Ascending aorta (tissue), 2 donors: ENCODE results near the gene BRD4. TPM values are rescaled to one million over a fixed set of nuclear protein-coding genes. Genes with fewer than 3 reads are reported as not detected.

ENCODE experiments used
- DNase-seq, 2 donors: peaks; one replicate each; pipeline ENCODE4 v3.0.0-alpha.2; 2019; ENCODE audit warnings: low spot score in 2 of 2
- H3K27ac ChIP-seq, 2 donors: fragments of 200-600 bp; sonication (generic); one replicate each; pipeline ENCODE4 v1.5.1; 2016 to 2017; ENCODE audit warnings: mild to moderate bottlenecking in 1 of 2
- H3K27me3 ChIP-seq: fragments of 200-600 bp; sonication (generic); one replicate; pipeline ENCODE4 v1.5.1; 2017
- H3K36me3 ChIP-seq, 2 donors: fragments of 200-600 bp; sonication (generic); one replicate each; pipeline ENCODE4 v1.5.1; 2016
- H3K4me1 ChIP-seq, 2 donors: fragments of 200-600 bp; sonication (generic); one replicate each; pipeline ENCODE4 v1.5.1; 2016 to 2017; ENCODE audit warnings: mild to moderate bottlenecking in 1 of 2
- H3K4me3 ChIP-seq, 2 donors: fragments of 200-600 bp; sonication (generic); one replicate each; pipeline ENCODE4 v1.5.1; 2016 to 2017; ENCODE audit warnings: mild to moderate bottlenecking in 1 of 2
- H3K9me3 ChIP-seq, 2 donors: fragments of 200-600 bp; sonication (generic); one replicate each; pipeline ENCODE4 v1.5.1; 2016
- CTCF ChIP-seq, 3 experiments: fragments of 200-600 bp in 2 of 3; fragments of 450-650 bp in 1 of 3; sonication (generic) in 2 of 3; IDR thresholded peaks; one replicate each; pipeline ENCODE4 v1.5.1; 2016 to 2019; ENCODE audit warnings: antibody characterized with exemption in 3 of 3, mild to moderate bottlenecking in 1 of 3, moderate library complexity in 1 of 3
- intact Hi-C: fragments of 100-400 bp; cut with DNase I; formaldehyde crosslinking; loops from one replicate; pipeline ENCODE4 v1.15.1; 2023
- total RNA-seq: library from RNA; depleted of rRNA; stranded (reverse); fragments of >200 nt; gene quantifications from one replicate; pipeline ENCODE4 v1.1.0, GENCODE V29; 2016

The BRD4 gene
- total RNA-seq, 1 donor from 2014 or later = 55.3 TPM

DNA sequence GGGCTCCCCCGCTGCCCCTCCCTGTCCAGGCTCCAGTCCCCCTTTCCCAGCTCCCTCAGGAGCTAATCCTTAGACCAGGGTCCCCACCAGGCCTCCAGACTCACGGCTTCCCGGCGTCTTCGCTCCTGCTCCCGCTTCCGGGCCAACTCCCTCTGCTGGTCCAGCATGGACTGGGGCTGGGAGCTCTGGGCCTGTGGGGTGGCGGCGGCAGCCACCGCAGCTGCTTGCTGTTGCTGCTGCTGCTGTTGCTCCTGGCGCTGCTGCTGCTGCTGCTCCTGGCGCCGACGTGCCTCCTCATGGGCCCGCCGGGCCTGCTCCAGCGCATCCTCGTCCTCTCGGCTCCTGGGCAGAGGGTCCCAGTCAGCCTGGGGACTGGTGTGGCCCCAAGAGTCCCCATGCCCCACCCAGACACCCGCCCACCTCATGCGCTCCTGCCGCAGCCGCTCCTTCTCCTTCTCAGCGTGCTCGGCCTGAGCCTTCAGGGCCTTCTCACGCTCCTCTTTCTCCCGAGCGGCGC is 93.6 kb downstream of the BRD4 start:
- intact Hi-C loops = no loop called here
- H3K36me3 ChIP-seq = peaks cover 73 to 78% of the 10 kb centered on the region in 2 donors

GRCh38 chr19:15237759-15238638 is 94.3 kb downstream of the BRD4 start:
- H3K4me1 ChIP-seq = no peaks in the 10 kb centered on the region
- peak overlapping the region in 1 of 2 donors; percentile 6 for H3K27ac ChIP-seq
- TF ChIP-seq CTCF (IDR thresholded peaks at IDR 0.05) = no peak
- H3K4me3 ChIP-seq = no peak overlapping the region
- H3K27me3 ChIP-seq = no peaks in the 10 kb centered on the region
- no peaks in the 10 kb centered on the region for H3K9me3 ChIP-seq
- peaks cover 67 to 71% of the 10 kb centered on the region in 2 donors for H3K36me3 ChIP-seq
- intact Hi-C loops = no loop called here
- DNase-seq = no peak

More for the DNA sequence above, 93.6 kb downstream of the BRD4 start:
- no peak for TF ChIP-seq CTCF (IDR thresholded peaks at IDR 0.05)
- peaks cover 0 to 4% of the 10 kb centered on the region in 2 donors for H3K4me1 ChIP-seq
- no peak overlapping the region for H3K4me3 ChIP-seq
- no peaks in the 10 kb centered on the region for H3K27me3 ChIP-seq
- DNase-seq = no peak
- no peaks in the 10 kb centered on the region for H3K9me3 ChIP-seq
- H3K27ac ChIP-seq = peak overlapping the region in 1 of 2 donors; percentile 6

DNA sequence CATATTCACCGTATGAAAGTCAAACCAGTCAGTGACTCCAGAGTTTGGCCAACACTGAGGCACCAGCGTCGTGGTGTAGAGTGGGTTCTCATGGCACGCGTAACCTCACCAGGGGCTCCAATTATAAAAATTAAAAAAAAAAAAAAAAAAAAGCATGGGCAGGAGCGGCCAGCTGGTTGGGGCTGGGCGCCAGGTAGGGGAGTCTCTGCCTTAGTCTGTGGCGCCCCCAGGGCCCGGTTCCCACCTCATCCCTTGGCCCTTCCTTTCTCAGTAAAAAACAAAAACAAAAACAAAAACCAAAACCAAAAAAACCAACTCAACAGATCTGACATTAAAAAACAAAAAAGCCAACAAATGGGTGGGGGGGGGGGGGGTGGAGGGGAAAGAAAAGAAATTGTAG is 95.5 kb downstream of the BRD4 start:
- no peak for TF ChIP-seq CTCF (IDR thresholded peaks at IDR 0.05)
- H3K27ac ChIP-seq = no peak overlapping the region
- DNase-seq = no peak
- intact Hi-C loops = no loop called here
- peaks cover 4% of the 10 kb centered on the region in 2 donors for H3K4me1 ChIP-seq
- no peak overlapping the region for H3K4me3 ChIP-seq
- no peaks in the 10 kb centered on the region for H3K9me3 ChIP-seq
- H3K27me3 ChIP-seq = no peaks in the 10 kb centered on the region
- H3K36me3 ChIP-seq = peaks cover 58 to 62% of the 10 kb centered on the region in 2 donors

DNA sequence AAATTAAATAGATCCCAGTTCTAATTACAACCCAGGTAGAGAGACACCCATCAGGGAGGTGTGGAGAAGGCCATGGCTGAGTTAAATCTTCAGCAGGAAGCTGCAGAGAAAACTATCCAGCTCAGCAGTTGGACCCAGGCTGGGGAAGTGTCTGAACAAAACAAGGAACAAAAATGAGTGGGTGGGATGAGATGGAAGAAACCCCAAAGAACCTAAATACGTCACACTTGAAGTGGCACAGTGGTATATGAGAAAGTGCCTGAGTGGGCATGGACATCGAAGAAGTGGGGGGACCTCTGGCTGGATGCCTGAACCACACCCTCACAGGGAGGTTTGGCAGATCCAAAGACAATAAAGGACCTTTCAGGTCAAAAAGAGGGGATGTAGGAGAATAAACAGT is 96.6 kb downstream of the BRD4 start:
- Histone ChIP-seq H3K9me3 (no peaks in the 10 kb centered on the region), H3K4me1 (peaks cover 4 to 6% of the 10 kb centered on the region in 2 donors), H3K4me3 (no peak overlapping the region), H3K36me3 (peaks cover 50 to 52% of the 10 kb centered on the region in 2 donors), H3K27me3 (no peaks in the 10 kb centered on the region), H3K27ac (no peak overlapping the region)
- intact Hi-C loops = no loop called here
- no peak for DNase-seq
- no peak for TF ChIP-seq CTCF (IDR thresholded peaks at IDR 0.05)

DNA sequence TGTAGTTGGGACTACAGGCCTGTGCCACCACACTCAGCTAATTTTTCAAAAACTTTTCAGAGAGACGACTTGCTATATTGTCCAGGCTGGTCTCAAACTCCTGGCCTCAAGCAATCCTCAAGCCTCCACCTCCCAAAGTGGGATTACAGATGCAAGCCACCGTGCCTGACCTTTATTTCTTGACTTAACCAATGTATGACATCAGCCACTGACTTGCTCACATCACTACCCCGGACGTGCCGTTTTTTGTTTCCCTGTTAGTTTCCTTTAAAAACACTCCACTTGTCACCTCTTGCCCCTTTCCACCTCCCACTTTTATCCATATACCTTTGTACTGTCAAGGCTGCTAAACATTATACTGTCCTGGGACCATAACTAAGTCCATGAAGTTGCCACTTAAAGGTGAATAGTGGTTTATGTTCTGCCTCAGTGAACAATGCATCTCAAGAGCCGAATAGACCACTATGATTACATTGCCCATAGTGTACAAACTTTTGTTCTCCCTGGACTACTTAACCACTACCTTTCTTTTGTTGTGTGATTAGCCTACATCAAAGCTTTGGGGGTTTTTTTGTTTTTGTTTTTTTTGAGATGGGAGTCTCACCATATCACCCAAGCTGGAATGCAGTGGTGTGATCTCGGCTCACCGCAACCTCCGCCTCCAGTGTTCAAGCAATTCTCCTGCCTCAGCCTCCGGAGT is 97.8 kb downstream of the BRD4 start:
- intact Hi-C loops = no loop called here
- H3K27ac ChIP-seq = no peak overlapping the region
- TF ChIP-seq CTCF (IDR thresholded peaks at IDR 0.05) = no peak
- no peaks in the 10 kb centered on the region for H3K27me3 ChIP-seq
- no peaks in the 10 kb centered on the region for H3K9me3 ChIP-seq
- peaks cover 4 to 6% of the 10 kb centered on the region in 2 donors for H3K4me1 ChIP-seq
- H3K4me3 ChIP-seq = no peak overlapping the region
- no peak for DNase-seq
- H3K36me3 ChIP-seq = peaks cover 38 to 40% of the 10 kb centered on the region in 2 donors
